HG03108 (cell line): Measurements from ENCODE around the gene PRR20B.
"Not testable (repeated sequence)": the region's sequence is repeated elsewhere in the genome, so short reads cannot be mapped to it uniquely, and the experiment has no call there.

Experiments
- ATAC-seq: cut with Tn5 transposase; IDR thresholded peaks from one replicate; pipeline ENCODE4 v1.9.1; 2021; ENCODE audit warnings: moderate library complexity; ENCODE audit not compliant: unreplicated experiment

PRR20B gene

GRCh38 chr13:57147188-57147587 lies at the start of gene PRR20B:
Gene PRR20B (plus strand): TSS chr13:57147488. CDS start chr13:57147875, 387 bp downstream.
- ATAC-seq, result not testable (repeated sequence)

DNA sequence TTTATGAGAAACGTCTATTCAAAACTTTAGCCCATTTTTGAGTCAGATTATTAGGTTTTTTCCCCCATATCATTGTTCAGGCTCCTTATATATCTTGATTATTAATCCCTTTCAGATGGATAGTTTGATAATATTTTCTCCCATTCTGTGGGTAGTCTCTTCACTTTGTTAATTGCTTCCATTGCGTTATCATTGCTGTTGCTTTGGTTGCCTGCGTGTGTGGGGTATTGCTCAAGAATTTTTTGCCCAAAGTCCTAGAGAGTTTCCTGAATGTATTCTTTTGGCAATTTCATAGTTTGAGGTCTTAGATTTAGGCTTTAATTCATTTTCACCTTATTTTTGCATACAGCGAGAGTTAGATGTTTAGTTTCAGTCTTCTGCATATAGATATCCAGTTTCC lies 32.3 kb upstream of the PRR20B start:
- no peak for ATAC-seq

DNA sequence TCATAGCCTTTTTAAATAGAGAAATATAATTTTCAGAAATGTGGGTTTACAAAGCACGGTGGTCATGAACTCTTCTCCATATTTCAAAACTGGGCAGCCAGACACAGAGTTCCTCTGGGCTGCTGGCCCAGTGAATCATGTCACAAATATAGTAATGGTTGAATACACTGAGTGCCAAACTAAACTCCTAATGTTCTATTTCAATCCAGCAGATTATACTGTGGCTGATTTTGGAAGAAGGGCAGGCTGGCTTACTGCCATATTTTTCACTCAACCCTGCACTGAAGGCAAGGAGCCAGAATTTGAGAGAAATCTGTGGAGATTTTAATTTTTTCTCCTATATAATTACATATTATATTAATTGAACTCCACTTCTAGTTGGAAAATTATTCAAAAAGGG lies 23.6 kb upstream of the PRR20B start:
- ATAC-seq, result no peak

DNA sequence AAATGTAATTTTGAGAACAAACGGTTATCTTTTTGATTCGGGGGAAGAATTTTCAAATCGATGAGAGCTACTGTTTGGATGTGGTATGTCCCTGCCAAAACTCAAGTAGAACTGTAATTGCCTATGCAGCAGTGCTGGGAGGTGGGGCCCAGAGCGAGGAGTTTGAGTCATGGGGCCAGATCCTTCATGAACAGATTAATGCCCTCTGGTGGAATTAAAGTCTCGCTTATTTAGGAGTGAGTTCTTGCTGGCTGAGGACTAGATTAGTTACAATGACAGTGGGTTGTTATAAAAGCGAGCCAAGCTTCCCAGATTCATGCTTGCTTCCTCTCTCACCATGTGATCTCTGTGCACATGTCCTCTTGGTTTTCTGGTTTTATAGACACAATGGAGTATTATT lies 18.4 kb upstream of the PRR20B start:
- ATAC-seq, result no peak

- ATAC-seq, result no peak
Measured at GRCh38 chr13:57136093-57136492, 11.2 kb upstream of the PRR20B start.

GRCh38 chr13:57137585-57137984 lies 9.7 kb upstream of the PRR20B start:
- ATAC-seq, result no peak

DNA sequence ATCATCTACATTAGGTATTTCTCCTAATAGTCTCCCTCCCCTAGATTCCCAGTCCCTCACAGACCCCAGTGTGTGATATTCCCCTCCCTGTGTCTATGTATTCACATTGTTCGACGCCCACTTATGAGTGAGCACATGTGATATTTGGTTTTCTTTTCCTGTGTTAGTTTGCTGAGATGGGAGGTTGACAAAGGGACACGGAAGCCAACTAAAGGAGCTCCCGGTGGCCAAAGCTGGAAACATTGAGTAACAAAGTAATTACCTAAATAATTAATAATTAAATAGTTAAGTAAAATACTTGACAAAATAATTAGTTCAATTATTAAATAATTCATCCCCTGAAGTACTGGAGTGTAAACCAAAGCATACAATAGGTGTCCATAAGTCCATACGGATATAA lies 8.3 kb upstream of the PRR20B start:
- ATAC-seq, result no peak

- not testable (repeated sequence) for ATAC-seq
Measured at GRCh38 chr13:57139781-57140180, 7.5 kb upstream of the PRR20B start.

DNA sequence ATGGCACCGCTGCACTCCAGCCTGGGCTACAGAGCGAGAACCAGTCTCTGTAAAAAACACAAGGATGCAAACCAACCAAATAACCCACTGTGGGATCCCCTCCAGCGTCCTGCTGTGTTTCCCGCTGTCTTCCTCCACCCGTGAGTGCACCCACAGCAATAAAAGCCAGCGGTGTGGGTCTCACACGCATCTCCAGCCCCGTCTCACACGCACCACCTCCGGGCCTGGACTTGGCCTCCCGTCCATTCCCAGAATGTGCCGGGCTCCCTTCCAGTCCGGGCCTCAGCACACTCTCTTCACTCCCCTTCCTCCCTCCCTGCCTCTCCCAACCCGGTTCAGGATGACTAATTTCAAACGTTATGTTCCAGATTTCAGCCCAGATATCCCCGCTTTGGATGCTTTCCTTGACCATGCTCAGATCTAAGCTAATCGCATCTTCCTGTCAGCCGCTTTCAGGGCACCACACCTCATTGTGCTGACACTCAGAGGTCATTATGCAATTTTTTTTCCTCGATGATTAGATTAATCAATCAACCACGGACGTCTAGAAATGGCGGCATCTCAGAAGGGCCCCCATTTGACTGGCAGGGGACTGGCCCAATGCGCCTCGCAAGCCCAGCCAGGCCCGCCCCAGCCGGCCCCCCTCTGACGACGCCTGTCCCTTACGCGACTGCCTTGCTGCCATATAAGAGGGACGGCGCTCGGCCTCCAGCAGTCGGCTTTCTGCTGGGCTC lies 6.9 kb upstream of the PRR20B start, which contains the start of gene PRR20A:
Gene PRR20A, plus strand, starts transcription at position 684 of the 734 bp plus-strand sequence. CDS start 387 bp downstream, outside the sequence.
- not testable (repeated sequence) for ATAC-seq

DNA sequence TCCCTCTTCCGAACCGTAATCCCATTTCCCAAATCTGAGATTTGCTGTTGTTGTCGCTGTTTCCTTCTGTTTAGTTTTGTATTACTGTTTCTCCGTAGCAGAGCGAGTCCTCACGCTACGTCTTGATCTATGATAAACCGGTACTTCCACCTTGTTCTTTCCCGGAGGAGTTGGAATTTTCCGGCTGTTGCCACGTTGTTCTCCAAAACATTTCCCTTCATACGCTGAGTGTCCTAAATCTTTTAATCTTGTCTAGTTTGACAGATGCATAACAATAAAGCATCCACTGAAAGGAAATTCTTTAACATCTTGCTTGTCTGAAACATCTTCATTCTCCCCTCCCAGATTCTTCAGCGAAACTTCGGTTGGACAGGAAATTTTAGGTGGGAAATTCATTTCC lies 818 bp downstream of the PRR20B start:
- ATAC-seq, result not testable (repeated sequence)

DNA sequence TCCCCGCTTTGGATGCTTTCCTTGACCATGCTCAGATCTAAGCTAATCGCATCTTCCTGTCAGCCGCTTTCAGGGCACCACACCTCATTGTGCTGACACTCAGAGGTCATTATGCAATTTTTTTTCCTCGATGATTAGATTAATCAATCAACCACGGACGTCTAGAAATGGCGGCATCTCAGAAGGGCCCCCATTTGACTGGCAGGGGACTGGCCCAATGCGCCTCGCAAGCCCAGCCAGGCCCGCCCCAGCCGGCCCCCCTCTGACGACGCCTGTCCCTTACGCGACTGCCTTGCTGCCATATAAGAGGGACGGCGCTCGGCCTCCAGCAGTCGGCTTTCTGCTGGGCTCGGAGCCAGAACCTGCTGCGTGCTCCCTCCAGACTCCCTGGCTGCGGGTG lies 6.5 kb downstream of the PRR20B start, which contains the start of gene PRR20C:
Gene PRR20C, plus strand, starts transcription at position 301 of the 400 bp plus-strand sequence. CDS start 387 bp downstream, outside the sequence.
- ATAC-seq, result not testable (repeated sequence)

GRCh38 chr13:57160332-57160731 lies 13.0 kb downstream of the PRR20B start, which contains the start of gene PRR20D:
Gene PRR20D (plus strand): TSS chr13:57160632. CDS start chr13:57161019, 387 bp downstream.
- ATAC-seq, result not testable (repeated sequence)

DNA sequence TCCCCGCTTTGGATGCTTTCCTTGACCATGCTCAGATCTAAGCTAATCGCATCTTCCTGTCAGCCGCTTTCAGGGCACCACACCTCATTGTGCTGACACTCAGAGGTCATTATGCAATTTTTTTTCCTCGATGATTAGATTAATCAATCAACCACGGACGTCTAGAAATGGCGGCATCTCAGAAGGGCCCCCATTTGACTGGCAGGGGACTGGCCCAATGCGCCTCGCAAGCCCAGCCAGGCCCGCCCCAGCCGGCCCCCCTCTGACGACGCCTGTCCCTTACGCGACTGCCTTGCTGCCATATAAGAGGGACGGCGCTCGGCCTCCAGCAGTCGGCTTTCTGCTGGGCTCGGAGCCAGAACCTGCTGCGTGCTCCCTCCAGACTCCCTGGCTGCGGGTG lies 19.6 kb downstream of the PRR20B start, which contains the start of gene PRR20E:
Gene PRR20E, plus strand, starts transcription at position 301 of the 400 bp plus-strand sequence. CDS start 387 bp downstream, outside the sequence.
- not testable (repeated sequence) for ATAC-seq

DNA sequence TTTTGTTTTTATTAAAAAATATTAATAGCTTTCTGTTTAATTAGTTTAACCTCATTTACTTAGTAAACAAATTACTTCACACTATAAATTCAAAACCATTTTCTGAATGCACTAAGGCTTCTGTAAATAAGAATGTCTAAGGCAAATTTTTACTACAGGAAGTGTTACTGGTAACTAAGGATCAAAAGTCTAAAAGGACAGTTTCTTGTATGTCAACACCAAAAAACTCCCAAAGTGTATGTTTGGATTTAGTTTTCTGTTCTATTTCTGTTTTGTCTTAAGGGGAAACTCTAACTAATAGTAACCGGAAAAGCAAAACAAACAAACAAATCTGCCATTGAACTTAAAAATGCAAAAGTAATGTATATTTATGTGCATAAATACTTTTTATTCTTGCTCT lies 44.4 kb downstream of the PRR20B start:
- ATAC-seq, result no peak
